GM19452 (cell line): Measurements from ENCODE around the gene PRKAR1A.
A peak's percentile ranks its signal among the peaks of the same experiment; 100 is the strongest.
"Not testable (repeated sequence)": the region's sequence is repeated elsewhere in the genome, so short reads cannot be mapped to it uniquely, and the experiment has no call there.

Source experiments
- ATAC-seq: cut with Tn5 transposase; IDR thresholded peaks from one replicate; pipeline ENCODE4 v1.9.1; 2021; ENCODE audit not compliant: unreplicated experiment

Gene PRKAR1A

DNA sequence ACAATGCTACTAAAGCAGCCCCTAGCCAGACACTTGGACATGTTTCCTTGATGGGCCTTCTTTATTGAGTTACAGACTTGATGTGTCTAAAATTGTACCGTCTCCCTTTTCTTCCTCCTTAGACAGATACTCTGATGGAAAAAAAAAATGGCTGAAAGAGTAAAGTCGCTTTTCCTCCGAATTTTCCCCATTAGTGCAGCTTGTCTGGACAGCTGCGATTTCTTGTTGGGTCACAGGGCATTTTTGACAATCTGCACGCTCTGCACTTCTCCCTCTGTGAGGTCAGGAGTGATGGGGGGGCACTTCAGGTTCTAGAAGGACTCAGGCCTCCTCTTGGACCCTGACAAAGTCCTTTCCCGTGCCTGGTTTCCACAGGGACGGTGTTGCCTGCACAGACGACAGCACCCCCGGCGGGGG is 968 bp upstream of the PRKAR1A start:
- ATAC-seq = no peak

DNA sequence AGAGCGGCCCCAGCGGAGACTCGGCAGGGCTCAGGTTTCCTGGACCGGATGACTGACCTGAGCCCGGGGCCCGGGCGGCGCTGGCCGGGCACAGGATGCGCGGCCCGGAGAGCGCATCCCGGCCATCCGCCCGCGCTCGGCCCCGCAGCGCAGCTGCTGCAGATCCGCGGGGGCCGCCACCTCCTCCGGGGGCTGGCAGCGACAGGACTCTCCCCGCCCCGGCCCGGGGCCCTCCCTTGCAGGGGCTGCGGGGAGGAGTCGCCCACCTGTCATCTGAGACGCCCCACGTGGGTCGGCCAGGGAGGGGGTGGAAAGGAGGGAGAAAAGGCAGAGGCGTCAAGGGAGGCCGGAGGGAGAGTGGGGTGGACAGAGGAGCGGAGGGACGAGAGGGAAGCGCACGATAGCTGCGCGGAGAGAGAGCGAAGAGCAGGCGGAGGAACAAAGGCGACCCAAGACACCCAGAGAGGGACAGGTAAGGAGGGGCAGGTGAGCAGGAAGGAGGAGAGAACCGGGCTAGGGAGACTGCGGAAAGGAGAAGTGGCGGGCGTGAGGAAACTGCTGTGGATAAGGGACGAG is 471 bp upstream of the PRKAR1A start:
- peak; percentile 39 for ATAC-seq

DNA sequence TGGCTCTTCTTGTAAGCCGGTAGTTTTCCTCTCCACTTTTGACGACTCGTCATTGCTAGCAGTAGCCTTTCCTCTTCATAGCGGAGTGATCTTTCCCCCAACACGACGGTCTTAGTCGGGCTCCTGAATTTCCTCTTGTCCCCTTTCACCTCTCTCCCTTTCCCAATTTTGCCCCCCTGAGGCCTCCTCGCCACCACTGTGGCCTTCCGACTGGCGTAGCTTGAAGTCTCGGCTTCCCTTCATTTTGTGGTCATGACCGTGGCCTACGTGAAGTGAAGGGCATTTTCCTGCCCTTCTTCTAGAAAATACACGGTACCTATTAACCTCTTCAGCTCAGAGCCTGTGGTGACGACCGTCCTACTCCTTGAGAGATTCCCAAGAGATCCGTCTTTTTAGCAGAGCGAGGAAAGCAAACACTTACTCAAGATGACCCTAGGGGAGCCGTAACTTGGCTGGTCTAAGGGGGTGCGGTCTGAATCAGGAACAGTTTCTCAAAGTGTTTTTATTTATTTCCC is 787 bp downstream of the PRKAR1A start:
- ATAC-seq = no peak

DNA sequence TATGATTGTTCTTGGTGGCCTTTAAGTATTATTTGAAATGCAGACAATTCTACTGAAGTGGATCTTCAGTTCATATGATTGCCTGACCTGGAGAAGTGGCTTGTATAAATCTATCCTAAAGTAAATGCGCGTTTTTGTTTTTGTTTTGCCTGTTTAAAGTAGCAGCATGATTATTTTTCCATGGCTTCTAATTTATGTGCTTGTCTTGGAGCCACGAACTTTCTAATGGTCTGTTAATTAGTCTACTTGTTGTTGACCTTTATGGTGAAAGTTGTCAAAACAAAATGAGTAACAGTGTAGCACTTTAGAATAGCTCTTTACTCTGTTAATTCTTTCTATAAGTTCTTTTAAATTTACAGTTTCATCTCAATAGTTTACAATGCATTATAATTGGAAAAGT is 1.7 kb downstream of the PRKAR1A start:
- ATAC-seq = no peak

DNA sequence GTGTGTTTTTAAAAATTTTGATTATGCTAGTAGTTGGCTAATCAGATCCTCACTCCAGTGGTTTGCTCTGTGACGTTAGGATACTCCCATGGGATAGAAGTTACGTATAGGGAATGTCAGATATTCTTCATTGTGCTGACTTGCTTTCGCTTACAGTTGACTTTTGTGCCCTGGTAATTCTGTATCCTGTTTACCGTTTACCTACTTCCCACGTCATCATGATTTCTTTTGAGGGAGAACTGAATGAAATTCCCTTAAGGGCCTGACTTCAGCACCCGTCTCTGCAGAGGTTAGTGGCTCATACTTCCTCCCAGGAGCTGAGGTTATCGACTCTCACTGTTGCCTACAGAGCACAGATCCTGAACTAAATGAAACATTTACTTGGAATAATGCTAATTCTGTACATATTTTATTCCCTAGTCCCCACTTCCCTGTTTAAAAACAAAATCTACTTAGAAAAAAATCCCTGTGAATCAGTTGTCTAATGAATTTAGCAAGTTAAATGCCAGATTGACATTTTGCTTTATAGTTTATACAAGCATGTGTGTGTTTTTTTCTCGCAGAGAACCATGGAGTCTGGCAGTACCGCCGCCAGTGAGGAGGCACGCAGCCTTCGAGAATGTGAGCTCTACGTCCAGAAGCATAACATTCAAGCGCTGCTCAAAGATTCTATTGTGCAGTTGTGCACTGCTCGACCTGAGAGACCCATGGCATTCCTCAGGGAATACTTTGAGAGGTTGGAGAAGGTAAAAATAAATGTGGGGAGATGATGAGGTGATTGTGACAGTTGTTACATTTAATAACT is 2.8 kb downstream of the PRKAR1A start:
- ATAC-seq = no peak

DNA sequence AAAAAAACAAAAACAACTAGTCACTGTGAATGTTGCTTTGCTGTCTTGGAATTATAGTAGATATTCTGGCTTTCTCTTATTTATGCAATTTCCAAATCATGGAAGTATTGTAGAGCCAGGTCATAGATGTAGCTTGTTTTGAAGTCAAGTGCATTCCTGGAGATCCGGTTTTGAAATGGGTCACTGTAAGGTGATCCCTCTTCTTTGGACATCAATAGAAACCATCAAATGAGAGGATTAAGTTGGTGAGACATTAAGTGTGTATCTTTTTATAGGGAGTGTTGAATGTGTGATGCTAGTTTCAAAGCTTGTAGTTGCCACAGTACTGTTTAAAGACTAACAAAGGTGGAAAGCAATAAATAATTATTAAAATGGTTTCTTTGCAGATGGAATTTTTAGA is 4.5 kb downstream of the PRKAR1A start:
- no peak for ATAC-seq

DNA sequence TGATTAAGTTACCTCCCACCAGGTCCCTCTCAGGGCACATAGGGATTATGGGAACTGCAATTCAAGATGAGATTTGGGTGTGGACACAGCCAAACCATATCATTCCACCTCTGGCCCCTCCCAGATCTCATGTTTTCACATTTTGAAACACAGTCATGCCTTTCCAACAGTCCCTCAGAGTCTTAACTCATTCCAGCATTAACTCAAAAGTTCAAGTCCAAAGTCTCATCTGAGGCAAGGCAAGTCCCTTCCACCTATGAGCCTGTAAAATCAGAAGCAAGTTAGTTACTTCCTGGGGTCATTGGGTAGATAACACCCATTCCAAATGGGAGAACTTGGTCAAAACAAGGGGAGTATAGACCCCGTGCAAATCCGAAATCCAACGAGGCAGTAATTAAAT is 5.4 kb downstream of the PRKAR1A start:
- not testable (repeated sequence) for ATAC-seq

DNA sequence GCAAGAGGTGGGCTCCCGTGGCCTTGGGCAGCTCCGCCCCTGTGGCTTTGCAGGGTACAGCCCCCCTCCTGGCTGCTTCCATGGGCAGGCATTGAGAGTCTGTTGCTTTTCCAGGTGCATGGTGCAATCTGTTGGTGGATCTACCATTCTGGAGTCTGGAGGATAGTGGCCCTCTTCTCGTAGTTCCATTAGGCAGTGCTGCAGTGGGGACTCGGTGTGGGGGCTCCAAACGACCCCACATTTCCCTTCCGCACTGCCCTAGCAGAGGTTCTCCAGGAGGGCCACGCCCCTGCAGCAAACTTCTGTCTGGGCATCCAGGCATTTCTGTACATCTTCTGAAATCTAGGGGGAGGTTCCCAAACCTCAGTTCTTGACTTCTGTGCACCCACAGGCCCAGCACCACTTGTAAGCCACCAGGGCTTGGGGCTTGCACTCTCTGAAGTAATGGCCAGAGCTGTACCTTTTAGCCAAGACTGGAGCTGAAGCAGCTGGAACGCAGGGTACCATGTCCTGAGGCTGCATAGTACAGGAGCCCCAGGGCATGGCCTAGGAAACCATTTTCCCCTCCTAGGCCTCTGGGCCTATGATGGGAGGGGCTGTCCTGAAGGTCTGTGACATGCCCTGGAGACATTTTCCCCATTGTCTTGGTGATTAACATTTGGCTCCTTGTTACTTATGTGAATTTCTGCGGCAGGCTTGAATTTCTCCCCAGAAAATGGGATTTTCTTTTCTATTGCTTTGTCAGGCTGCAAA is 6.0 kb downstream of the PRKAR1A start:
- no peak for ATAC-seq

DNA sequence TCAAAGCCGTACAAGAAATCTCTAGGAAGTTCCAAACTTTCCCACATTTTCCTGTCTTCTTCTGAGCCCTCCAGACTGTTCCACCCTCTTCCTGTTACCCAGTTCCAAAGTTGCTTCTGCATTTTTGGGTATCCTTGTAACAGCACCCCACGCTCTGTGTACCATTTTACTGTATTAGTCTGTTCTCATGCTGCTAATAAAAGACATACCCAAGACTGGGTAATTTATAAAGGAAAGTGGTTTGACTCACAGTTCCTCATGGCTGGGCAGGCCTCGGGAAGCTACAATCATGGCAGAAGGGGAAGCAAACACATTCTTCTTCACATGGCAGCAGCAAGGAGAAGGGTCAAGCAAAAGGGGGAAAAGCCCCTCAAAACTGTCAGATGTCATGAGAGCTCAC is 6.8 kb downstream of the PRKAR1A start:
- ATAC-seq = not testable (repeated sequence)

DNA sequence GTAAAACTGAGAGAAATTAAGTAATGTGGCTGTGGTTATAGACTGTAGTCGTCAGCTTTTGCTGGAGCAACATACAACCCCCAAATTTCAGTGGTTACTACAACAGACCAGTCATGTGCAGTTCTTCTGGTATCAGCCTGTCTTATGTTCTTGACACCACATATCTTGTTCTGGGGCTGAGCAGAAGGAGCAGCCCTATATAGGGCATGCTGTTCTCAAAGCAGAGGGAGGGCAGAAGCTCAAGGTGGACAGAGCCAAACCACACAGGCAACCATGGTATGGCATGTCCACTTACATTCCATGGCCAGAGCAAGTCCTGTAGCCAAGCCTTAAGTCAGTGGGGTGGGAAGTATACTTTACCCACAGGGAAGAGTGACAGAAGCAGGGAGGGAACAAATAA is 7.7 kb downstream of the PRKAR1A start:
- ATAC-seq = no peak

DNA sequence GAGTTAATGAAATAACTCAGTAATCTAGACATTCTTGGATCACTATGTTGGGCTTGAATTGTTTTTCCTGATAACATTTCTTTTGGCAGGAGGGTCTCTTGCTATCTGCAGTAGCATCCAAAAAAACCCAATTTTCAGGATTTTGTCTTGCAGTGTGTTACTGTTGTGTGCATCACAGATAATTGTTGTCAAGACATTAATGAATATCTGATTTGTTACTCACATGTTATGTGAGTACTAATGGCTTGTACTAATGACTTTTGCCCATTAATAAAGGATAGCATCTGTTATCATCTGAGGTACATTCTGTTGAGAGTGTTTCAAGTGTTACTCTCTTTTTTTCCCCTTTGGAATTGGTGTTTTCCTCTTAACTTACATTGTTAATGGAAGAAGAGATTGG is 10.0 kb downstream of the PRKAR1A start:
- no peak for ATAC-seq

DNA sequence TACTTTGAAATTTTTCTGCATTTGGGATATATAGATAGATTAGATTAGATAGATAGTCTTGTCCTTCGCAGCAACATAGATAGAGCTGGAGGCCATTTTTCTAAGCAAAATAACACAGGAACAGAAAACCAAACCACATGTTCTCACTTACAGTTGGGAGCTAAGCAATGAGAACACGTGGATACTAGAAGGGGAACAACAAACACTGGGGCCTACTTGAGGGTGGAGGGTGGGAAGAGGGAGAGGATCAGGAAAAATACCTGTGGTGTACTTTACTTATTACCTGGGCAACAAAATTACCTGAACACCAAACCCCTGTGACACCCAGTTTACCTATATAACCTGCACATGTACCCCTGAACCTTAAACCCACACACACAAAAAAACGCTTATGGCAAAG is 14.3 kb downstream of the PRKAR1A start:
- ATAC-seq = no peak

DNA sequence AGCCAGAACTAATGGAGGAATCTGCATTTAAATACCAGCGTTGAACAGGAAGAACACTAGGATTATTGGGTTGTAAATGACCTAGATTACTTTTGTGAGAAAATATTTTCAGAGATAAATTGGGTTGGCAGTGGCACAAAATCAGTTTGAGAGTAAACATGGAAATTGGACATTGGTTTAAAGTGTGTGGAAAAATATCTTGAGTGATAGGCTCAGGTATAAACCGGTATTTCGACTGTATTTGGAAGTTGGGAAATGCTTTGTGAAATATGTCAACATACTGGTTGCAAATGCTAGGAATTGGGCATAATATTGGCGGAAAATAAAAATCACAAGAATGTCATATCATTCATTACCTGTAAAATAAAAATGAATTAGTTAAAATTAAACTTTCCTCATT is 15.1 kb downstream of the PRKAR1A start:
- no peak for ATAC-seq

DNA sequence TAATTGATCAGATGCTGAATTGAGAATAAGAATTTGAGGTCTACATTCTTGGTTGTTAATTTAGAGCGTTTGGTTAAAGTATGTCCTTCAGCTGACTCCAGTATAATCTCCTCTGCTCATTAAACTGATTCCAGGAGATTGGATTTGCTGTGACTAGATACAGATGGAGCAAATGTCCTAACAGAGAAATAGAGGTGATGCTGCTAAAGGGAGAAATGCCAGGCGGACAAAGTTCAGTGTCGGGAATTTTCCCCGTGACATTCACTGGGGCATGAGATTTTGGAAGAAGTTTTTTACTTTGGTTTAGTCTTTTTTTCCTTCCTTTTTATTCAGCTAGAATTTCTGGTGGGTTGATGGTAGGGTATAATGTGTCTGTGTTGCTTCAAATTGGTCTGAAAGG is 19.0 kb downstream of the PRKAR1A start:
- no peak for ATAC-seq

DNA sequence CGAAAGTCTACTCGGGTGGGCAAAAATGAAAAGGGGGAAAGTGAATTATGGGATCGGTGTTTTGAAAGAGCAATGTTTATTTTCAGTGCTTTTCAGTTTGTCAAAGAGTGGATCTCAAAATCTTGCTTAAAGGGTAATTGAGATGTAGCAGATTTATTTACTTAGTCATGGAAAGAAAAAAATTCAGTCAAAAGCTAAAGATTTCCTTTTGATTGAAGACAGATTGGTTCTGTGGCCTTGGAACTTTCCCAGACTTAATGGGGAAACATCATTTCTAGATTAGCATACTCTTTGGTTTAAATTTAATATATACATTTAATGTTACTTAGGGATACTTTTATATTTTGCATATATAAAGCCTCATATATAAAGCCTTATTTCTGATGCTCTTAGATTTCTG is 20.6 kb downstream of the PRKAR1A start:
- ATAC-seq = no peak

DNA sequence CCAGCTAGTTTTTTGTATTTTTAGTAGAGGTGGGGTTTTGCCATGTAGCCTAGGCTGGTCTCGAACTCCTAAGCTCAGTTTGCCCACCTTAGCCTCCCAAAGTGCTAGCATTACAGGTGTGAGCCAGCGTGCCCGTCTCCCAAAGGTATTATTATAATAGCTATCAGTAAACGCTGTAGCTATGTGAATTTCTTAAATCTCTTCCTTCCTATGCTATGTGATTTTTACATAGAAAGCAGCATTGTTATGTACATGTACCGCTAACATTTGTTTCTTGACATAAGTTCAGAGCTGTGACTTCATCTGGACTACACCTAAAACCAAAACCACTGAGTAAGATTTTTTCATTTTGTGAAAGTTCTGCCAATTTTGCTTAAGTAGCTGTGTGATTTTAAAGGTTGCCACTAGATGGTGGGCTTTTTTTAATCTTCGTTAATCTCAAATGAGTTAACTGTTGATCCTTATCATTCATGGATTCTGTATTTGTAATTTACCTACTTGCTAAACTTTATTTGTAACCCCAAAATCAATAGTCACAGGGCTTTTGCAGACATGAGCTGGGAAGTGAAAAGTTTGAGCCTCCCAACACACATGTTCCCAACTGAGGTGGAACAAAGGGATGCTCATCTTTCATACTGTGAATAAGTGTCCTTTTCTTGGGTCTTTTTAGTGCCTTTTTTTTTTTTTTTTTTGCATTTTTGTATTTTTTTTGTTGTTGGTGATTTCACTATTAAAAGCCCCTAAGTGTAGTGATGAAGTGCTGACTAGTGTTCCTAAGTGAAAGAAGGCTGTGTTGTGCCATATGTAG is 21.9 kb downstream of the PRKAR1A start:
- ATAC-seq = no peak

DNA sequence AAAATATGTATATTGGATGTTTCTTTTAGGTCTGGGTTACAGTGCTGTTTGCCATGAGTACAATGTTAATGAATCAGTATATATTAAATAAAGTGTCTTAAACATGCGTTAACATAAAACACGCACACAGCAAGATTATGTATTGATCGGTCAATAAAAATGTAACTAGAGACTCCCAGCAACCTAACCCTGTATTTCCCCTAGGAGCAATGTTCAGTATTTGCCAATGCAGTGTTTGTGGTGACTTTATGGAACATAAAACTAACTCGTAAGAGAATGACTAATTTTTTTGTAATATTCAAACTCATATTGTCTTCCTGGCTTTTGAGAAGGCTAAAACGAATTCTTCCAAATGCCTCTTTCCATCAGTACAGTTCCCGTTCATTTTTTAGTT is 22.5 kb downstream of the PRKAR1A start:
- ATAC-seq = no peak

DNA sequence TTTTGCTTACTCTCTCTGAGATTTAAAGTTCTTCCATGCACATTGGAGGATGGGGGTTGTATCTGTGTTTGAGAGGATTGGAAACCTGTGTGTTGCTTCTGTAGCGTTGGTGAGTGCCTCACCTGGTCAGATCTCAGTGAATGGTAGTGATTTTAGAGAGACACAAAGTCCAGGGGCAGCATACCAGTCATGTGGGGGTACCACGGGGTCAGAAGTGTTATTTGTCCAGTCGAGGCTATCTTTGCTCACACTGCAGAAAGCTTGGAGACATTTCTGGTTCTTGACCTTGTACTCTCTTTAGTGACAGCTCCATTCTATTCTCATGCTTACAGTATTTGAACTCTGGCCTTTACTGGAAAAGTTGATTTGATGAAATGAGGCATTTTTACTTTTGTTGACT is 23.7 kb downstream of the PRKAR1A start:
- no peak for ATAC-seq

DNA sequence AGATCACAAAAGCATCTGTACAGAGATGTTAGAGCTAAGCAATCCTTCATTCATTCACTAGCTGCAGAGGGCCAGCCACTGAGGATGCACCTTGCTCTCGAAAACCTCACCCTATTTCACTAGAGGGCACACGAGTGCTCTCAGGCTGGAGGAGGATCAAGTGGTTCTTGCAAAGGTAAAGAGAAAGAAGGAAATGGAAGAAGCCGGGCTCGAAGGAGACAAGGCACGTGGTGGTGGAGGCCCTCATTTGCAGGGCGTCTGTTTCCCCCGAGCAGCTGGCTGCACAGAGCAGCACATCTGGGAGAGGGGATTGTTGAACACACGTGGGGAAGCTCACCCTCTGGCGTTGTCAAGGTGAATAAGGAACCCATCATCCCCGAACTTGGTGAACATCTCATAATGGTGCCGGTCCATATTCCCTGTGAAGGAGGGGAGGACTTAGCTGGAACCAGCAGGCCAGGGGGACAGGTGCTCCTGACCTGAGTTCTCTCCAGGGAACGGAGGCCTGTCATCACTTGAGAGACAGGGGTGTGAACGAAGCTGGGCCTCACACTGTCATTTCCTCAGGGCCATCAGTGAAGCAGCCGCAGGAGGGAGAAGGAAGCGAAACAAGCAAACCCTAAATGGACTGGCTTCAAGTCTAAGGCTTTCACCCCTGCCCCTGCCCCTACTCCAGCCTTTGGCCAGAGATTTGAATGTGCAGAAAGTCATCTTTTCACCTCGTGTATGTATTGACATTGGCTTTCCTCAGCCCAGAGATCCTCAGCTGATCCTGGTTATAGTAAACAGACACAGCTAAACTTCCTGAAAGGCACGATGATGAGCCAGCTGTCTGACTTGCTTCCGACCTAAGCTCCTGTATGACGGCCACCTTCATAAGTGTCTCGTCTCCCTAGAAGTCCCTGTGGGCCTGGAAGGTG is 27.6 kb downstream of the PRKAR1A start:
- peak; percentile 47 for ATAC-seq

DNA sequence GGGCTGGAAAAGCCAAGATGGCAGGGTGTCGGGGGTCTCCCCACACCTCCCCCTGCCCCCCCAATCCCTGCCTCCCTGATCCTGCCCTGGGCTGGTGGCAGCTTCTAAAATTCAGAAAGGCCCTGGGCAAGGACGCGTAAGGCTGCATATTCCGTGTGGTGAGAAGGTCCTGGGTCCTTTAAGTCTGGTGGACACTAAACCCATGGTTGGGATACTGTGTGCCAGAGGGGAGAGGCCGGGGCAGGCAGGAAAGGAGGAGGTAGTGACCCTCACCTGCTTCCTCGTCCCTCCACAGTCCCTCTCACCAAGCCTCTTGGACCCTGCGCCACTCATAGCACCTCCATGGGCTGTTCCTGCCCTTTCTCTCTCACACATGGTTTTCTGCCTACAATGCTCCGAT is 28.8 kb downstream of the PRKAR1A start:
- ATAC-seq = no peak
